HepG2 (cell line): ENCODE results near the gene ESYT1. TPM values are rescaled to one million over a fixed set of nuclear protein-coding genes. Genes with fewer than 3 reads are reported as not detected.

Experiments
- AFF4 ChIP-seq: sonication (generic); formaldehyde crosslinking; IDR thresholded peaks from 2 replicates; pipeline ENCODE4 v1.4.0; 2020; ENCODE audit warnings: missing genetic modification reagents
- CREB3 ChIP-seq: sonication (generic); formaldehyde crosslinking; IDR thresholded peaks from 2 replicates; pipeline ENCODE4 v1.5.0; 2020; ENCODE audit warnings: missing genetic modification reagents
- DNMT3B ChIP-seq: conservative IDR thresholded peaks from 2 replicates; pipeline ENCODE4 v1.6.1; 2016; ENCODE audit warnings: missing biosample characterization, control low read depth
- KDM4B ChIP-seq: sonication (generic); formaldehyde crosslinking; IDR thresholded peaks from 2 replicates; pipeline ENCODE4 v1.4.0; 2020; ENCODE audit warnings: missing genetic modification reagents
- KMT2B ChIP-seq: IDR thresholded peaks from 2 replicates; pipeline ENCODE4 v1.6.1; 2016; ENCODE audit warnings: missing genetic modification reagents, missing compliant biosample characterization
- LCORL ChIP-seq, 2 experiments: fragments of 450-650 bp in 1 of 2; sonication (generic) in 1 of 2; formaldehyde crosslinking in 1 of 2; IDR thresholded peaks; 2 replicates each; pipeline versions ENCODE4 v1.5.0 to v1.6.1; 2017 to 2020; ENCODE audit warnings: antibody characterized with exemption in 1 of 2, missing genetic modification reagents in 1 of 2
- MTF1 ChIP-seq: sonication (generic); formaldehyde crosslinking; IDR thresholded peaks from 2 replicates; pipeline ENCODE4 v1.5.0; 2020; ENCODE audit warnings: missing genetic modification reagents
- NFIB ChIP-seq: sonication (generic); formaldehyde crosslinking; IDR thresholded peaks from 2 replicates; pipeline ENCODE4 v1.9.0; 2021; ENCODE audit warnings: missing genetic modification reagents, mild to moderate bottlenecking, borderline replicate concordance
- THAP7 ChIP-seq: sonication (generic); formaldehyde crosslinking; IDR thresholded peaks from 2 replicates; pipeline ENCODE4 v1.8.1; 2023; ENCODE audit warnings: mild to moderate bottlenecking, missing genetic modification reagents
- TIGD3 ChIP-seq: sonication (generic); formaldehyde crosslinking; IDR thresholded peaks from 2 replicates; pipeline ENCODE4 v1.5.1; 2020; ENCODE audit warnings: mild to moderate bottlenecking, missing genetic modification reagents, borderline replicate concordance
- ZC3H4 ChIP-seq: sonication (generic); formaldehyde crosslinking; IDR thresholded peaks from 2 replicates; pipeline ENCODE4 v1.4.0; 2020; ENCODE audit warnings: missing genetic modification reagents, borderline replicate concordance
- ZNF17 ChIP-seq: sonication (generic); formaldehyde crosslinking; IDR thresholded peaks from 2 replicates; pipeline ENCODE4 v1.5.0; 2020; ENCODE audit warnings: mild to moderate bottlenecking, missing genetic modification reagents
- ZNF333 ChIP-seq: sonication (generic); formaldehyde crosslinking; IDR thresholded peaks from 2 replicates; pipeline ENCODE4 v1.4.0; 2020; ENCODE audit warnings: mild to moderate bottlenecking, missing genetic modification reagents, borderline replicate concordance
- ZNF607 ChIP-seq: sonication (generic); formaldehyde crosslinking; IDR thresholded peaks from 2 replicates; pipeline ENCODE4 v1.5.1; 2020; ENCODE audit warnings: missing genetic modification reagents, mild to moderate bottlenecking, borderline replicate concordance
- ZNF687 ChIP-seq: sonication (generic); formaldehyde crosslinking; IDR thresholded peaks from 2 replicates; pipeline ENCODE4 v1.5.1; 2020; ENCODE audit warnings: mild to moderate bottlenecking, missing genetic modification reagents, moderate library complexity
- polyA plus RNA-seq, 8 experiments: library from polyadenylated mRNA; depleted of rRNA in 3 of 8; stranded (reverse) in 7 of 8; unstranded in 1 of 8; fragments of >200 nt; fragmentation: Illumina TruSeq in 4 of 8; extraction: Trizol in 4 of 8; gene quantifications; 2 replicates each; pipeline versions ENCODE4 v1.2.1 to v1.2.3, GENCODE V29; 2011 to 2016; ENCODE audit warnings: low read depth in 4 of 8, missing spikeins in 1 of 8, mixed read lengths in 1 of 8; ENCODE audit not compliant: insufficient read depth in 1 of 8
- total RNA-seq, 5 experiments: library from RNA; depleted of rRNA; stranded (reverse); fragments of >200 nt; fragmentation: Illumina TruSeq; extraction: Trizol; gene quantifications; 2 replicates each; pipeline ENCODE4 v1.2.3, GENCODE V29; 2016; ENCODE audit warnings: low read depth in 1 of 5

Gene ESYT1
- total and polyA plus RNA-seq, 2 of the 13 experiments (the other 11 are each of a cell fraction or from before 2014, with no cell fraction given) = 66.9 to 71.0 TPM

- TF ChIP-seq TIGD3 (CRISPR knock-in tag) (no peak), KDM4B (peak; percentile 63; the same call in 1 of the 2 replicates), THAP7 (CRISPR knock-in tag) (peak; percentile 81; the same call in 1 of the 2 replicates), AFF4 (CRISPR knock-in tag) (no peak), LCORL (IDR thresholded peaks at IDR 0.05) (no peak), LCORL (CRISPR knock-in tag; IDR thresholded peaks at IDR 0.05) (no peak; the same call in 1 of the 2 replicates), ZNF687 (CRISPR knock-in tag) (peak; percentile 79), ZNF17 (no peak), DNMT3B (CRISPR knock-in tag) (no peak), ZC3H4 (CRISPR knock-in tag) (no peak), CREB3 (no peak), NFIB (CRISPR knock-in tag) (no peak), KMT2B (CRISPR knock-in tag) (peak; percentile 57; the same call in 1 of the 2 replicates), MTF1 (CRISPR knock-in tag) (no peak), ZNF607 (CRISPR knock-in tag) (no peak; the same call in 1 of the 2 replicates), ZNF333 (no peak; the same call in 1 of the 2 replicates)
Observed at GRCh38 chr12:56152132-56152755, 24.2 kb downstream of the ESYT1 start, which contains the start of gene MYL6B (continued).
